HepG2 (cell line): ENCODE measurements around the gene NME8. TPM values are rescaled to one million over a fixed set of nuclear protein-coding genes. Genes with fewer than 3 reads are reported as not detected.

Experiments
- AKNA ChIP-seq: sonication (generic); formaldehyde crosslinking; IDR thresholded peaks from 2 replicates; pipeline ENCODE4 v1.4.0; 2020; ENCODE audit warnings: missing genetic modification reagents, borderline replicate concordance
- MLLT10 ChIP-seq: sonication (generic); formaldehyde crosslinking; IDR thresholded peaks from 2 replicates; pipeline ENCODE4 v1.4.0; 2020; ENCODE audit warnings: missing genetic modification reagents
- MZF1 ChIP-seq: sonication (generic); formaldehyde crosslinking; IDR thresholded peaks from 2 replicates; pipeline ENCODE4 v1.8.1; 2023; ENCODE audit warnings: mild to moderate bottlenecking, missing genetic modification reagents, borderline replicate concordance
- NFIC ChIP-seq: IDR thresholded peaks from 2 replicates; pipeline ENCODE4 v1.6.1; 2012; ENCODE audit warnings: mild to moderate bottlenecking, low read length, inconsistent platforms
- RAD21 ChIP-seq: fragments of 450-650 bp; formaldehyde crosslinking; IDR thresholded peaks from 2 replicates; pipeline ENCODE4 v1.5.0; 2020; ENCODE audit warnings: mild to moderate bottlenecking
- REST ChIP-seq, 2 experiments: IDR thresholded peaks; 2 replicates each; pipeline ENCODE4 v1.6.1; 2011 to 2012; ENCODE audit warnings: low read length in 2 of 2, borderline replicate concordance in 1 of 2, low read depth in 1 of 2, mild to moderate bottlenecking in 1 of 2, moderate library complexity in 1 of 2
- REXO4 ChIP-seq: sonication (generic); formaldehyde crosslinking; IDR thresholded peaks from 2 replicates; pipeline ENCODE4 v1.8.0; 2022; ENCODE audit warnings: missing genetic modification reagents, mild to moderate bottlenecking, borderline replicate concordance
- SIN3A ChIP-seq: IDR thresholded peaks from 2 replicates; pipeline ENCODE4 v1.6.1; 2011; ENCODE audit warnings: low read depth, mild to moderate bottlenecking, control low read depth, low read length, borderline replicate concordance
- ZFP41 ChIP-seq: sonication (generic); formaldehyde crosslinking; IDR thresholded peaks from 2 replicates; pipeline ENCODE4 v1.4.0; 2020; ENCODE audit warnings: mild to moderate bottlenecking, missing genetic modification reagents, borderline replicate concordance
- ZNF207 ChIP-seq: fragments of 450-650 bp; IDR thresholded peaks from 2 replicates; pipeline ENCODE4 v1.6.1; 2016; ENCODE audit warnings: antibody characterized with exemption, borderline replicate concordance
- ZNF432 ChIP-seq: sonication (generic); formaldehyde crosslinking; IDR thresholded peaks from 2 replicates; pipeline ENCODE4 v1.5.0; 2020; ENCODE audit warnings: missing genetic modification reagents, mild to moderate bottlenecking, borderline replicate concordance
- ZNF547 ChIP-seq: sonication (generic); formaldehyde crosslinking; IDR thresholded peaks from 2 replicates; pipeline ENCODE4 v1.5.1; 2020; ENCODE audit warnings: mild to moderate bottlenecking, missing genetic modification reagents
- ZNF672 ChIP-seq: sonication (generic); formaldehyde crosslinking; IDR thresholded peaks from 2 replicates; pipeline ENCODE4 v1.8.1; 2022; ENCODE audit warnings: missing genetic modification reagents
- polyA plus RNA-seq, 8 experiments: library from polyadenylated mRNA; depleted of rRNA in 3 of 8; stranded (reverse) in 7 of 8; unstranded in 1 of 8; fragments of >200 nt; fragmentation: Illumina TruSeq in 4 of 8; extraction: Trizol in 4 of 8; gene quantifications; 2 replicates each; pipeline versions ENCODE4 v1.2.1 to v1.2.3, GENCODE V29; 2011 to 2016; ENCODE audit warnings: low read depth in 4 of 8, missing spikeins in 1 of 8, mixed read lengths in 1 of 8; ENCODE audit not compliant: insufficient read depth in 1 of 8
- total RNA-seq, 5 experiments: library from RNA; depleted of rRNA; stranded (reverse); fragments of >200 nt; fragmentation: Illumina TruSeq; extraction: Trizol; gene quantifications; 2 replicates each; pipeline ENCODE4 v1.2.3, GENCODE V29; 2016; ENCODE audit warnings: low read depth in 1 of 5
- TF ChIP-seq, protein P1 (sequence below): sonication (generic); formaldehyde crosslinking; IDR thresholded peaks from 2 replicates; pipeline ENCODE4 v1.4.0; 2020; ENCODE audit warnings: missing genetic modification reagents
- TF ChIP-seq, protein P2 (sequence below): sonication (generic); formaldehyde crosslinking; IDR thresholded peaks from 2 replicates; pipeline ENCODE4 v1.8.1; 2023; ENCODE audit warnings: missing genetic modification reagents, inconsistent platforms, borderline replicate concordance

The NME8 gene
- total and polyA plus RNA-seq, 2 of the 13 experiments (the other 11 are each of a cell fraction or from before 2014, with no cell fraction given), result not detected

GRCh38 chr7:37920849-37921805 is 72.7 kb downstream of the NME8 start (continued):
- TF ChIP-seq, protein P1, sequence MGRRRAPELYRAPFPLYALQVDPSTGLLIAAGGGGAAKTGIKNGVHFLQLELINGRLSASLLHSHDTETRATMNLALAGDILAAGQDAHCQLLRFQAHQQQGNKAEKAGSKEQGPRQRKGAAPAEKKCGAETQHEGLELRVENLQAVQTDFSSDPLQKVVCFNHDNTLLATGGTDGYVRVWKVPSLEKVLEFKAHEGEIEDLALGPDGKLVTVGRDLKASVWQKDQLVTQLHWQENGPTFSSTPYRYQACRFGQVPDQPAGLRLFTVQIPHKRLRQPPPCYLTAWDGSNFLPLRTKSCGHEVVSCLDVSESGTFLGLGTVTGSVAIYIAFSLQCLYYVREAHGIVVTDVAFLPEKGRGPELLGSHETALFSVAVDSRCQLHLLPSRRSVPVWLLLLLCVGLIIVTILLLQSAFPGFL (CRISPR knock-in tag), result no peak
- TF ChIP-seq NFIC (no peak), RAD21 (CRISPR knock-in tag) (0 out of 2 replicates have a peak, but pooled peaks have one; percentile 14), AKNA (0 out of 2 replicates have a peak, but pooled peaks have one; percentile 32), ZNF207 (no peak), REXO4 (no peak), ZNF672 (CRISPR knock-in tag) (no peak), ZNF547 (CRISPR knock-in tag) (peak; percentile 93), ZNF432 (CRISPR knock-in tag) (no peak), SIN3A (peak; percentile 23; the same call in 1 of the 2 replicates), MZF1 (CRISPR knock-in tag) (no peak), MLLT10 (CRISPR knock-in tag) (no peak), ZFP41 (CRISPR knock-in tag) (no peak), REST (IDR thresholded peaks at IDR 0.05; ENCODE audit: borderline replicate concordance in 1 of 2, low read depth in 1 of 2, low read length in 2 of 2) (peak in 1 of 2 experiments; percentile 29; a peak in 1 of 4 replicates)
- TF ChIP-seq, protein P2, sequence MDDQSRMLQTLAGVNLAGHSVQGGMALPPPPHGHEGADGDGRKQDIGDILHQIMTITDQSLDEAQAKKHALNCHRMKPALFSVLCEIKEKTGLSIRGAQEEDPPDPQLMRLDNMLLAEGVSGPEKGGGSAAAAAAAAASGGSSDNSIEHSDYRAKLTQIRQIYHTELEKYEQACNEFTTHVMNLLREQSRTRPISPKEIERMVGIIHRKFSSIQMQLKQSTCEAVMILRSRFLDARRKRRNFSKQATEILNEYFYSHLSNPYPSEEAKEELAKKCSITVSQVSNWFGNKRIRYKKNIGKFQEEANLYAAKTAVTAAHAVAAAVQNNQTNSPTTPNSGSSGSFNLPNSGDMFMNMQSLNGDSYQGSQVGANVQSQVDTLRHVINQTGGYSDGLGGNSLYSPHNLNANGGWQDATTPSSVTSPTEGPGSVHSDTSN (CRISPR knock-in tag), result no peak
